H1 (cell line): ENCODE data around the gene GLRX. TPM values are rescaled to one million over a fixed set of nuclear protein-coding genes. Genes with fewer than 3 reads are reported as not detected.

Source experiments
- CTCF ChIA-PET: fragments of 300-600 bp; sonication (Branson Sonifier 250); formaldehyde crosslinking; loops from one replicate; lab custom pipeline; 2021; ENCODE audit not compliant: partially characterized antibody; lab: Charles Lee
- POLR2A ChIA-PET: fragments of 300-600 bp; sonication (Branson Sonifier 250); formaldehyde crosslinking; loops from one replicate; lab custom pipeline; 2021; ENCODE audit warnings: inconsistent platforms; ENCODE audit not compliant: partially characterized antibody; lab: Charles Lee
- DNase-seq, 2 experiments: peaks; one replicate each; pipeline versions ENCODE4 v3.0.0 to v3.0.0-alpha.2; 2010 to 2022; ENCODE audit warnings: low spot score in 2 of 2, low read depth in 1 of 2, mixed read lengths in 1 of 2
- FAIRE-seq: peaks from 2 replicates; lab custom pipeline; 2011; peaks lifted over from hg19 to GRCh38; lab: Jason Lieb, UNC
- H2AFZ ChIP-seq: 2 replicates; pipeline ENCODE4 v1.8.1; 2012; ENCODE audit warnings: low read length, inconsistent platforms
- H2AK5ac ChIP-seq: 2 replicates; pipeline ENCODE4 v1.6.1; 2013; ENCODE audit warnings: low read depth, low read length
- H2BK120ac ChIP-seq: replicated peaks from 2 replicates; pipeline ENCODE3; 2013; ENCODE audit warnings: low read depth, low read length, inconsistent platforms
- H2BK12ac ChIP-seq: 2 replicates; pipeline ENCODE4 v1.6.1; 2013; ENCODE audit warnings: low read depth, low read length
- H2BK15ac ChIP-seq: 2 replicates; pipeline ENCODE4 v1.6.1; 2013; ENCODE audit warnings: low read length
- H2BK20ac ChIP-seq: 2 replicates; pipeline ENCODE4 v1.6.1; 2013; ENCODE audit warnings: low read length
- H2BK5ac ChIP-seq: 2 replicates; pipeline ENCODE4 v1.6.1; 2013; ENCODE audit warnings: low read depth, low read length
- H3K14ac ChIP-seq: 2 replicates; pipeline ENCODE4 v1.6.1; 2013; ENCODE audit warnings: inconsistent platforms; ENCODE audit not compliant: insufficient read length
- H3K18ac ChIP-seq: 2 replicates; pipeline ENCODE4 v1.6.1; 2013; ENCODE audit warnings: low read length; ENCODE audit errors: extremely low read depth
- H3K23ac ChIP-seq: 2 replicates; pipeline ENCODE4 v1.6.1; 2013; ENCODE audit warnings: inconsistent platforms; ENCODE audit not compliant: insufficient read length
- H3K23me2 ChIP-seq: 2 replicates; pipeline ENCODE4 v1.6.1; 2013; ENCODE audit warnings: low read depth, low read length
- H3K27ac ChIP-seq: 2 replicates; pipeline ENCODE4 v1.6.1; 2011; ENCODE audit warnings: low read depth, low read length, inconsistent platforms
- H3K27me3 ChIP-seq, 4 experiments: replicated peaks in 1 of 4; 1 replicate in 1 of 4; 2 replicates in 3 of 4; pipeline versions ENCODE4 v1.6.1 to v1.8.1; 2011 to 2013; ENCODE audit warnings: low read length in 3 of 4, mild to moderate bottlenecking in 3 of 4, inconsistent platforms in 2 of 4, mixed read lengths in 2 of 4, moderate library complexity in 1 of 4; ENCODE audit not compliant: control insufficient read depth in 3 of 4, insufficient read depth in 3 of 4; ENCODE audit errors: extremely low read depth in 1 of 4
- H3K36me3 ChIP-seq, 4 experiments: 2 replicates each; pipeline versions ENCODE4 v1.6.1 to v1.8.1; 2011 to 2013; ENCODE audit warnings: mild to moderate bottlenecking in 4 of 4, low read length in 3 of 4, moderate library complexity in 2 of 4, control low read depth in 1 of 4, inconsistent platforms in 1 of 4; ENCODE audit not compliant: insufficient read depth in 4 of 4, control insufficient read depth in 2 of 4
- H3K4ac ChIP-seq: replicated peaks from 2 replicates; pipeline ENCODE3; 2013; ENCODE audit warnings: low read length, low read depth, mixed read lengths, inconsistent platforms; ENCODE audit not compliant: insufficient read length
- H3K4me1 ChIP-seq, 4 experiments: replicated peaks in 1 of 4; 1 replicate in 1 of 4; 2 replicates in 3 of 4; pipeline versions ENCODE4 v1.6.1 to v1.8.1; 2011 to 2013; ENCODE audit warnings: low read length in 3 of 4, inconsistent platforms in 2 of 4, mixed read lengths in 1 of 4; ENCODE audit not compliant: insufficient read depth in 4 of 4, control insufficient read depth in 3 of 4
- H3K4me2 ChIP-seq, 2 experiments: 2 replicates each; pipeline versions ENCODE4 v1.6.1 to v1.8.1; 2011 to 2013; ENCODE audit warnings: low read depth in 2 of 2, low read length in 2 of 2, control low read depth in 1 of 2, inconsistent platforms in 1 of 2, mild to moderate bottlenecking in 1 of 2; ENCODE audit not compliant: insufficient read depth in 1 of 2
- H3K4me3 ChIP-seq, 4 experiments: fragments of 200-600, 300-600 bp in 1 of 4; sonication (generic), shearing (Covaris generic), sonication (Bioruptor Twin) in 1 of 4; 2 replicates each; pipeline versions ENCODE4 v1.5.1 to v1.8.1; 2011 to 2016; ENCODE audit warnings: low read length in 4 of 4, low read depth in 3 of 4, control low read depth in 2 of 4, inconsistent platforms in 2 of 4, mild to moderate bottlenecking in 2 of 4, mixed read lengths in 1 of 4, moderate library complexity in 1 of 4; ENCODE audit not compliant: insufficient read depth in 2 of 4; ENCODE audit errors: extremely low read depth in 1 of 4
- H3K56ac ChIP-seq: replicated peaks from 2 replicates; pipeline ENCODE3; 2013; ENCODE audit warnings: low read depth, mild to moderate bottlenecking, mixed read lengths, low read length, inconsistent platforms; ENCODE audit not compliant: insufficient read length
- H3K79me1 ChIP-seq: 2 replicates; pipeline ENCODE4 v1.6.1; 2013; ENCODE audit warnings: low read depth, low read length, control low read depth
- H3K79me2 ChIP-seq, 2 experiments: 2 replicates each; pipeline versions ENCODE4 v1.6.1 to v1.8.1; 2012 to 2013; ENCODE audit warnings: low read length in 2 of 2, mild to moderate bottlenecking in 2 of 2, inconsistent platforms in 1 of 2; ENCODE audit not compliant: insufficient read depth in 2 of 2, control insufficient read depth in 1 of 2
- H3K9ac ChIP-seq, 4 experiments: replicated peaks in 1 of 4; 1 replicate in 1 of 4; 2 replicates in 3 of 4; pipeline versions ENCODE4 v1.6.1 to v1.8.1; 2011 to 2013; ENCODE audit warnings: low read depth in 3 of 4, low read length in 3 of 4, control low read depth in 2 of 4, mild to moderate bottlenecking in 2 of 4, moderate library complexity in 2 of 4, inconsistent platforms in 1 of 4; ENCODE audit errors: extremely low read depth in 1 of 4
- H3K9me3 ChIP-seq, 2 experiments: 2 replicates each; pipeline versions ENCODE4 v1.6.1 to v1.8.1; 2012 to 2013; ENCODE audit warnings: mild to moderate bottlenecking in 2 of 2, moderate library complexity in 2 of 2, control low read depth in 1 of 2, inconsistent platforms in 1 of 2, low read depth in 1 of 2, low read length in 1 of 2, mixed read lengths in 1 of 2; ENCODE audit not compliant: insufficient read depth in 2 of 2
- H4K20me1 ChIP-seq, 2 experiments: replicated peaks in 1 of 2; 2 replicates each; pipeline versions ENCODE3 to v1.8.1; 2011 to 2013; ENCODE audit warnings: inconsistent platforms in 2 of 2, low read length in 2 of 2, mild to moderate bottlenecking in 1 of 2; ENCODE audit not compliant: insufficient read depth in 2 of 2, control insufficient read depth in 1 of 2
- H4K5ac ChIP-seq: 2 replicates; pipeline ENCODE4 v1.6.1; 2013; ENCODE audit warnings: low read length, low read depth, mixed read lengths, inconsistent platforms; ENCODE audit not compliant: insufficient read length
- H4K8ac ChIP-seq: 2 replicates; pipeline ENCODE4 v1.8.0; 2013; ENCODE audit warnings: mild to moderate bottlenecking, moderate library complexity, low read length, inconsistent platforms; ENCODE audit not compliant: insufficient read depth; ENCODE audit errors: extremely low read depth
- H4K91ac ChIP-seq: replicated peaks from 2 replicates; pipeline ENCODE3; 2013; ENCODE audit warnings: low read length, mixed read lengths, inconsistent platforms; ENCODE audit not compliant: insufficient read length
- ASH2L ChIP-seq: fragments of 200-600, 300-600 bp; sonication (generic); IDR thresholded peaks from one replicate; pipeline ENCODE4 v1.7.1; 2017; ENCODE audit warnings: low read length
- BCL11A ChIP-seq, 2 experiments: IDR thresholded peaks; one replicate each; pipeline ENCODE4 v1.6.1; 2011; ENCODE audit warnings: low read depth in 2 of 2, low read length in 2 of 2, mild to moderate bottlenecking in 2 of 2
- BRCA1 ChIP-seq: IDR thresholded peaks from 2 replicates; pipeline ENCODE4 v1.6.1; 2012; ENCODE audit warnings: low read depth, low read length, improper control_type of control experiment
- EGR1 ChIP-seq: IDR thresholded peaks from 2 replicates; pipeline ENCODE4 v1.6.1; 2011; ENCODE audit warnings: low read depth, low read length, borderline replicate concordance
- GABPA ChIP-seq: IDR thresholded peaks from 2 replicates; pipeline ENCODE4 v1.6.1; 2011; ENCODE audit warnings: mild to moderate bottlenecking, low read length, moderate library complexity, borderline replicate concordance; ENCODE audit not compliant: insufficient read depth
- JUN ChIP-seq: IDR thresholded peaks from 2 replicates; pipeline ENCODE4 v1.6.1; 2011; ENCODE audit warnings: low read depth, mild to moderate bottlenecking, improper control_type of control experiment, low read length
- MAX ChIP-seq: IDR thresholded peaks from 2 replicates; pipeline ENCODE4 v1.6.1; 2012; ENCODE audit warnings: inconsistent platforms
- PHF8 ChIP-seq: fragments of 200-600 bp; sonication (generic); conservative IDR thresholded peaks from 2 replicates; pipeline ENCODE4 v1.7.1; 2012; ENCODE audit warnings: low read depth, mild to moderate bottlenecking, inconsistent platforms, low read length, moderate library complexity
- RAD21 ChIP-seq, 2 experiments: IDR thresholded peaks in 1 of 2; conservative IDR thresholded peaks in 1 of 2; 2 replicates each; pipeline ENCODE4 v1.6.1; 2011; ENCODE audit warnings: low read depth in 2 of 2, low read length in 2 of 2, improper control_type of control experiment in 1 of 2, inconsistent platforms in 1 of 2, mild to moderate bottlenecking in 1 of 2, moderate library complexity in 1 of 2
- SIRT6 ChIP-seq: IDR thresholded peaks from one replicate; pipeline ENCODE4 v1.7.1; 2012; ENCODE audit warnings: low read length, inconsistent platforms
- SIX5 ChIP-seq: IDR thresholded peaks from 2 replicates; pipeline ENCODE4 v1.6.1; 2011; ENCODE audit warnings: mild to moderate bottlenecking, low read depth, low read length
- SP2 ChIP-seq: IDR thresholded peaks from 2 replicates; pipeline ENCODE4 v1.6.1; 2012; ENCODE audit warnings: mild to moderate bottlenecking, low read length, inconsistent platforms
- SRF ChIP-seq: IDR thresholded peaks from 2 replicates; pipeline ENCODE4 v1.6.1; 2011; ENCODE audit warnings: mild to moderate bottlenecking, low read depth, low read length, moderate library complexity
- TCF12 ChIP-seq: IDR thresholded peaks from 2 replicates; pipeline ENCODE4 v1.6.1; 2011; ENCODE audit warnings: low read depth, mild to moderate bottlenecking, low read length
- TEAD4 ChIP-seq: IDR thresholded peaks from 2 replicates; pipeline ENCODE4 v1.6.1; 2012; ENCODE audit warnings: low read depth, low read length, inconsistent platforms, mixed read lengths
- ZNF274 ChIP-seq: IDR thresholded peaks from 2 replicates; pipeline ENCODE4 v1.7.0; 2012; ENCODE audit warnings: low read length, borderline replicate concordance; ENCODE audit errors: extremely low read depth
- polyA plus RNA-seq, 7 experiments: library from polyadenylated mRNA; depleted of rRNA in 3 of 7; stranded (reverse) in 5 of 7; unstranded in 2 of 7; fragments of >200 nt in 5 of 7; fragments of 200-250 nt in 2 of 7; gene quantifications; 1 replicate in 5 of 7; 2 replicates in 1 of 7; 4 replicates in 1 of 7; pipeline versions ENCODE4 v1.2.1 to v1.2.3, GENCODE V29; 2011 to 2013; ENCODE audit warnings: missing spikeins in 2 of 7, mixed read lengths in 2 of 7
- total RNA-seq: library from RNA; stranded (reverse); fragmentation: NEBNext Ultra II Directional; extraction: Animal tissue kit (Norgen Biotek cat#: 25700); gene quantifications from 2 replicates; pipeline ENCODE4 v1.2.1, GENCODE V29; 2021

The GLRX gene
- total and polyA plus RNA-seq, 2 of the 8 experiments (the other 6 are each of a cell fraction or from before 2014, with no cell fraction given): 22.9 to 31.2 TPM

DNA sequence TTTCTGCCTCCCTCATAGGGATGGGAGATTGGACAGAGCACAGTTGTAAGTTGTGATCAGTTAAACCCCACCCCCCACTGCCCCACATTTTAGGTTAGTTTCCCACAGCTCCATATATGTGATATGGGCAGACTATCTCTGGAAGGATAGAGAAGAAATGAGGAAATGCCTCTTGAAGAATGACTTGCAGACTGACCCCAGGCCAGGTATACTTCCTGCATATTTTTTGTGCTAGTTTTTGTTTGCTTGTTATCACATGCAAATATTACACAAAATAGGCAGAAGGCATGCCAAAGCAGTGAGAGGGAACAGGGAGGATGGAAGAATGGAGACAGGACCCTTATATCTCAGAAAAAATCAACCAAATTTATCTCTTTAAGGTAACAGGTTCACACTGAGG is 10.1 kb upstream of the GLRX start:
- H4K8ac ChIP-seq: no peak overlapping the region
- H3K79me2 ChIP-seq: no peaks in the 10 kb centered on the region
- H2AK5ac ChIP-seq: no peak overlapping the region
- no peak overlapping the region for H3K23ac ChIP-seq
- H3K79me1 ChIP-seq: no peaks in the 10 kb centered on the region
- no peak overlapping the region for H2AFZ ChIP-seq
- H4K5ac ChIP-seq: no peak overlapping the region
- DNase-seq: no peak
- no peak overlapping the region for H3K4ac ChIP-seq
- no peak overlapping the region for H2BK15ac ChIP-seq
- no peak overlapping the region for H3K4me2 ChIP-seq
- no peak for FAIRE-seq
- CTCF ChIA-PET: interaction anchor here (0.6 to 2.4 kb wide), 5 partner anchors 10 to 187 kb away, joined by 3 to 12 read pairs (median 6); partner anchors contain the start of gene GLRX
- H2BK20ac ChIP-seq: no peak overlapping the region
- H3K14ac ChIP-seq: no peak overlapping the region
- no peak overlapping the region for H2BK12ac ChIP-seq
- H2BK5ac ChIP-seq: no peak overlapping the region
- no peak overlapping the region for H3K27ac ChIP-seq
- no peaks in the 10 kb centered on the region for H3K27me3 ChIP-seq
- no peak overlapping the region for H3K9ac ChIP-seq
- H3K23me2 ChIP-seq: 0 out of 2 replicates have a peak, but pooled peaks cover 1% of the 10 kb centered on the region
- H3K4me1 ChIP-seq: peaks cover 0 to 3% (median 0%) of the 10 kb centered on the region in 4 experiments; a peak in 2 of 7 replicates
- H3K4me3 ChIP-seq: no peak overlapping the region
- H3K56ac ChIP-seq: no peak overlapping the region
- no peaks in the 10 kb centered on the region for H4K20me1 ChIP-seq
- no peak overlapping the region for H2BK120ac ChIP-seq
- POLR2A ChIA-PET: no interaction called here
- H3K9me3 ChIP-seq: no peaks in the 10 kb centered on the region
- H3K18ac ChIP-seq: no peak overlapping the region
- H3K36me3 ChIP-seq: no peaks in the 10 kb centered on the region
- no peak overlapping the region for H4K91ac ChIP-seq
- TF ChIP-seq MAX (no peak), ZNF274 (no peak), TCF12 (no peak), BRCA1 (no peak), EGR1 (no peak), GABPA (no peak), JUN (no peak), ASH2L (no peak), SRF (no peak), RAD21 (IDR thresholded peaks at IDR 0.05 in 1 of 2, conservative IDR thresholded peaks at IDR 0.05 in 1 of 2; ENCODE audit: low read depth in 2 of 2, low read length in 2 of 2) (no peak), PHF8 (no peak), TEAD4 (no peak), SIX5 (no peak), SP2 (no peak), SIRT6 (no peak), BCL11A (IDR thresholded peaks at IDR 0.05; ENCODE audit: low read depth in 2 of 2, low read length in 2 of 2) (no peak)
